GM10266 (cell line): ENCODE data around the gene MACROD1.

Experiments
- DNase-seq: peaks from one replicate; pipeline ENCODE4 v3.0.0; 2012; ENCODE audit errors: extremely low spot score
- CTCF ChIP-seq: IDR thresholded peaks from 2 replicates; pipeline ENCODE4 v1.5.1; 2012; ENCODE audit warnings: mild to moderate bottlenecking, low read depth; ENCODE audit not compliant: control insufficient read depth, insufficient read depth; ENCODE audit errors: missing control alignments

The MACROD1 gene

DNA sequence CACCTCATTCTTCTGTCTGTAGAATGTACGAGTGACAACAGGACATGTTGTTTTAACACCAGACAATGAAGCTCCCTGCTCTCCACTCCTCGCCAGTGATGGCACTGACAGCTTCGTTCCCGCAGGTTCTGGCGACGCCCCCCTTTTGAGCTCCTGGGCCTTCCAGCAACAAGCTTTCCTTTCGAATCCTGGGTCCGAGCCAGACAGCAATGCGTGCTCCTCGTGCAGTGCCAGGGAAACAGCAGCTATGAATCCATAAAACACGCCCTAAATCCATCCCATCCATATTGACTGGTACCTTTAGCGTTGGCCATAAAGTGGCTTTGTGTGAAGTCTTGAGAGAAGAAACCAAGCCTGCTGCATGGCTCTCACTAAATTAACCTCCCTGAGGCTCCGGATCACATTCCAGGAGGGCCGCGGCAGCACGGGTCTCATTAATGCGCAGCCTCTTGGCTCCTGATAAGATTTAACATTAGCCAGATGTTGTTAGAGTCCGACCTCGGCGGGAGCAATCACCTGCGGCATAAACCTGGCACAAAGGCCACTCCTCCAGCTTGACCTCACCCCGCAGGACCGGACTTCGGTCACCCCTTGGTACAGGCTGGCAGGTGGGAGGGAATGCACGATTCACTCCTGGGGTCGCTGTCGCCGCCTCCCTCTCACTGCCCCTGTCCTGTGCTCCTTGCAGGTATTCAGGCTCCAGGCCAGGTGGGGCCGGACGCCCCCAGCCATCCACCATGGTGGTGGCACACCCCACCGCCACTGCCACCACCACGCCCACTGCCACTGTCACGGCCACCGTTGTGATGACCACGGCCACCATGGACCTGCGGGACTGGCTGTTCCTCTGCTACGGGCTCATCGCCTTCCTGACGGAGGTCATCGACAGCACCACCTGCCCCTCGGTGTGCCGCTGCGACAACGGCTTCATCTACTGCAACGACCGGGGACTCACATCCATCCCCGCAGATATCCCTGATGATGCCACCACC, 50.1 kb downstream of the MACROD1 start:
- TF ChIP-seq CTCF = no peak
- no peak for DNase-seq

DNA sequence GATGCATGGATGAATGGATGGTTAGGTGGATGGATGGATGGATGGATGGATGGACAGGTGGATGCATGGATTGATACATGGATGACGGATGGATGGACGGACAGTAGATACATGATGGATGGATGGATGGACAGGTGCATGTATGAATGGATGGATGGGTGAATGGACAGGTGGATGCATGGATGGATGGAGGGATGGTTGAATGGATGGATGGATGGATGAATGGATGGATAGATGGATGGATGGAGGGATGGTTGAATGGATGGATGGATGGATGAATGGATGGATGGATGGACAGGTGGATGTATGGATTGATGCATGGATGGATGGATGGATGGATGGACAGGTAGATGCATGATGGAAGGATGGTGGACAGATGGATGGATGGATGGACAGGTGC, 51.7 kb downstream of the MACROD1 start:
- no peak for DNase-seq
- TF ChIP-seq CTCF = no peak

- TF ChIP-seq CTCF = no peak
- DNase-seq = no peak
Observed at GRCh38 chr11:64113462-64113780, 52.5 kb downstream of the MACROD1 start.

DNA sequence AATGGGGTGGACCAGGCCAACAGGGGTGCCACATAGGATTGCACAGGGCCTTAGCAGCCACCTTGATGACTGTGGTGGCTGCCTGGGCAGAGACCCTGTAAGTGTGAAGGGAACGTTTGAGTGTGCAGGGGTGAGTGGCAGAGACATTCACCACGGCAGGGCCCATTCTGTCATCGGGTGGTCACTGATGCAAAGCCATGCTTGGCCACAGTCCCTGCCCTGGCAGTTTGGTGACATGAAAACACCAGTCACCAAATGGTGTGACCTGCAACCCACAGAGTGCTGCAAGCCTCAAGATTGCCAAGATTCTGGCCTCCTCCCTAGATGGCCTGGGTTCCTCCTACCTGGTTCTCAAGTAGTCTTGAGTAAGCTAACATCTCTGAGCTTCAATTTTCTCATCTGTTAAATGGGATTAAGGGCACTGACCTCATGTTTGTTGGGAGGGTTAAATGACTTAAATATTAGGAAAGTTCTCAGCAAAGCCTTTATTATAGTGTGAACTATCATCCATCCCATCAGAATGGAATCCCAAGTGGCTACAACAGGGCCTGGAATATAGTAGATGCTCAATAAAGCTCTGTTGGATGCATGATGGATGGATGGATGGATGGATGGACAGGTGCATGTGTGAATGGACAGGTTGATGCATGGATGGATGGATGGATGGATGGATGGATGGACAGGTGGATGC, 53.0 kb downstream of the MACROD1 start:
- no peak for DNase-seq
- no peak for TF ChIP-seq CTCF

- no peak for TF ChIP-seq CTCF
- no peak for DNase-seq
Observed at GRCh38 chr11:64110465-64111375, 55.2 kb downstream of the MACROD1 start.

DNA sequence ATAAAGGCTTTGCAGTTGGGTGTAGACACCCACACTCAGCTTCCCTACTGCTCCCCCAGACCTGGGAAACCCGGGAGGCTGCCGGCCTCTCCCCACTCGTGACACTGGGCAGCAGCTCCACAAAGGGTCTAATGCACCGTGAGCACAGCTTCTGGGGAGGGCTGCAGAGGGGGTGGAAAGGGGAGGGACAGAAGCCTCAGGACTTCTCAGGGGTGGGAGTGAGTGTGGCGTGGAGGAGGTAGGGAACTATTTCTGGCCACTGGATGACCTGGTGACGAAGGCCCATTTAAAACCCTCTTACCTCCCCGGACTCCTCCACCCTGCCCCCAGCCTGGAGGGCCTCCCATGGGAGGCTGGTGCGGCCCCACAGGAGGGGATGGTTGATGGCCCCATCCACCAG, 56.6 kb downstream of the MACROD1 start:
- no peak for DNase-seq

More for the DNA sequence above, 56.6 kb downstream of the MACROD1 start:
- TF ChIP-seq CTCF = no peak
